PC-9 (cell line): ENCODE measurements around the gene TCEANC2. TPM values are rescaled to one million over a fixed set of nuclear protein-coding genes. Genes with fewer than 3 reads are reported as not detected.

Experiments
- BruUV-seq: library from RNA; stranded (reverse); fragments of 400-500 nt; replicated peaks from 2 replicates; lab custom pipeline; 2021; lab: Mats Ljungman, UMichigan
- CTCF ChIA-PET: fragments of 300-600 bp; sonication (Branson Sonifier 250); formaldehyde crosslinking; loops from one replicate; lab custom pipeline; 2022; ENCODE audit warnings: antibody characterized with exemption; lab: Charles Lee
- POLR2A ChIA-PET: fragments of 300-600 bp; sonication (Branson Sonifier 250); formaldehyde crosslinking; loops from one replicate; lab custom pipeline; 2022; ENCODE audit warnings: antibody characterized with exemption; ENCODE audit not compliant: unreplicated experiment; lab: Charles Lee
- DNase-seq, 2 experiments: peaks; one replicate each; pipeline versions ENCODE4 v3.0.0 to v3.0.0-alpha.2; 2015 to 2022; ENCODE audit warnings: mixed read lengths in 1 of 2
- H2AFZ ChIP-seq: fragments of 200-600 bp; sonication (generic); 2 replicates; pipeline ENCODE4 v1.8.1; 2017; ENCODE audit warnings: antibody characterized with exemption
- H3F3A ChIP-seq: fragments of 200-600 bp; sonication (generic); 2 replicates; pipeline ENCODE4 v1.8.1; 2017; ENCODE audit warnings: antibody characterized with exemption, mild to moderate bottlenecking, low read depth; ENCODE audit not compliant: insufficient read depth
- H3K27ac ChIP-seq: fragments of 200-600 bp; sonication (generic); 2 replicates; pipeline ENCODE4 v1.6.1; 2016; ENCODE audit warnings: mixed run types
- H3K27me3 ChIP-seq: fragments of 200-600 bp; sonication (generic); 2 replicates; pipeline ENCODE4 v1.6.1; 2016; ENCODE audit warnings: low read depth, mixed run types; ENCODE audit not compliant: insufficient read depth
- H3K36me3 ChIP-seq: fragments of 200-600 bp; sonication (generic); 2 replicates; pipeline ENCODE4 v1.6.1; 2016; ENCODE audit warnings: low read depth, mixed run types
- H3K4me1 ChIP-seq: fragments of 200-600 bp; sonication (generic); replicated peaks from 2 replicates; pipeline ENCODE4 v1.6.1; 2016; ENCODE audit warnings: mixed run types; ENCODE audit not compliant: insufficient read depth
- H3K4me2 ChIP-seq: fragments of 200-600 bp; sonication (generic); 2 replicates; pipeline ENCODE4 v1.6.1; 2017; ENCODE audit warnings: mixed run types
- H3K4me3 ChIP-seq: fragments of 200-600 bp; sonication (generic); 2 replicates; pipeline ENCODE4 v1.6.1; 2016; ENCODE audit warnings: mixed run types
- H3K79me2 ChIP-seq: fragments of 200-600 bp; sonication (generic); 2 replicates; pipeline ENCODE4 v1.6.1; 2017; ENCODE audit warnings: low read depth, mixed run types
- H3K9me2 ChIP-seq: fragments of 200-600 bp; sonication (generic); 2 replicates; pipeline ENCODE4 v1.8.1; 2017; ENCODE audit warnings: mild to moderate bottlenecking; ENCODE audit not compliant: insufficient read depth
- H3K9me3 ChIP-seq: fragments of 200-600 bp; sonication (generic); 2 replicates; pipeline ENCODE4 v1.8.1; 2016; ENCODE audit warnings: low read depth; ENCODE audit not compliant: insufficient read depth
- H4K20me1 ChIP-seq: fragments of 200-600 bp; sonication (generic); 2 replicates; pipeline ENCODE4 v1.8.1; 2017; ENCODE audit not compliant: insufficient read depth
- EZH2 ChIP-seq: fragments of 200-600 bp; sonication (generic); IDR thresholded peaks from 2 replicates; pipeline ENCODE4 v1.8.0; 2017; ENCODE audit warnings: antibody characterized with exemption, low read depth
- intact Hi-C: fragments of 100-400 bp; cut with micrococcal nuclease; formaldehyde crosslinking; loops from one replicate; pipeline ENCODE4 v1.10.0; 2022; ENCODE audit not compliant: unreplicated experiment
- total RNA-seq: library from RNA; stranded (reverse); gene quantifications from 2 replicates; pipeline ENCODE4 v1.2.3, GENCODE V29; 2021
- TF ChIP-seq, protein P1 (sequence below): fragments of 200-600 bp; sonication (generic); conservative IDR thresholded peaks from 2 replicates; pipeline ENCODE4 v1.6.1; 2017; ENCODE audit warnings: mixed run types, antibody characterized with exemption, mild to moderate bottlenecking, moderate library complexity

Gene TCEANC2
- total RNA-seq, 1 experiment from 2014 or later: 11.5 TPM

- no TSS peak for BruUV-seq
- no peak overlapping the region for H2AFZ ChIP-seq
- ChIA-PET CTCF (no interaction called here), POLR2A (no interaction called here)
- intact Hi-C loops: no loop called here
- H3F3A ChIP-seq: no peaks in the 10 kb centered on the region
- H3K4me2 ChIP-seq: no peak overlapping the region
- no peaks in the 10 kb centered on the region for H3K27me3 ChIP-seq
- H3K36me3 ChIP-seq: no peaks in the 10 kb centered on the region
- H3K27ac ChIP-seq: no peak overlapping the region
- H3K9me2 ChIP-seq: no peaks in the 10 kb centered on the region
- no peaks in the 10 kb centered on the region for H4K20me1 ChIP-seq
- DNase-seq: no peak
- no peaks in the 10 kb centered on the region for H3K4me1 ChIP-seq
- H3K4me3 ChIP-seq: no peak overlapping the region
- no peaks in the 10 kb centered on the region for H3K79me2 ChIP-seq
- TF ChIP-seq EZH2: no peak
- TF ChIP-seq, protein P1, sequence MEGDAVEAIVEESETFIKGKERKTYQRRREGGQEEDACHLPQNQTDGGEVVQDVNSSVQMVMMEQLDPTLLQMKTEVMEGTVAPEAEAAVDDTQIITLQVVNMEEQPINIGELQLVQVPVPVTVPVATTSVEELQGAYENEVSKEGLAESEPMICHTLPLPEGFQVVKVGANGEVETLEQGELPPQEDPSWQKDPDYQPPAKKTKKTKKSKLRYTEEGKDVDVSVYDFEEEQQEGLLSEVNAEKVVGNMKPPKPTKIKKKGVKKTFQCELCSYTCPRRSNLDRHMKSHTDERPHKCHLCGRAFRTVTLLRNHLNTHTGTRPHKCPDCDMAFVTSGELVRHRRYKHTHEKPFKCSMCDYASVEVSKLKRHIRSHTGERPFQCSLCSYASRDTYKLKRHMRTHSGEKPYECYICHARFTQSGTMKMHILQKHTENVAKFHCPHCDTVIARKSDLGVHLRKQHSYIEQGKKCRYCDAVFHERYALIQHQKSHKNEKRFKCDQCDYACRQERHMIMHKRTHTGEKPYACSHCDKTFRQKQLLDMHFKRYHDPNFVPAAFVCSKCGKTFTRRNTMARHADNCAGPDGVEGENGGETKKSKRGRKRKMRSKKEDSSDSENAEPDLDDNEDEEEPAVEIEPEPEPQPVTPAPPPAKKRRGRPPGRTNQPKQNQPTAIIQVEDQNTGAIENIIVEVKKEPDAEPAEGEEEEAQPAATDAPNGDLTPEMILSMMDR: no peak
- H3K9me3 ChIP-seq: no peaks in the 10 kb centered on the region
Measured at GRCh38 chr1:54149734-54150133, 96.3 kb downstream of the TCEANC2 start.

DNA sequence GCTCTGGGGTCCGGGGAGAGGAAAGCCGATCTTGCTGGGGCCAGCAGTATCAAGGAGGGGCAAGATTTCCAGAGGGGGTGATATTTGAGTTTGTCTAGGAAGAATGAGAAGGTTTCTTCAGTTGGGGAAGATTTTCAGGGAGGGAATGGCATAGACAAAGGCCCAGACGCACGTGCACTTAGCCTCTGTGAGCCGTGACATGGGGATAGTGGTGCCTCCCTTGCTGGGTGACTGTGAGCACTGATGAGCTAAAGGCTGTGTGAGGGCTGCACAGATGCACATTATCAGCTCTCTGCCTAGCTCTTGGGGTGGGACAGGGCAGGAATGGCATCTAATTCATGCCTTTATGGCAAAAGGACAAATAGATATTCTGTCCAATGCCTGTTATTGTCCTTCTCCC, 97.6 kb downstream of the TCEANC2 start:
- no TSS peak for BruUV-seq
- Histone ChIP-seq H3F3A (no peaks in the 10 kb centered on the region), H3K36me3 (no peaks in the 10 kb centered on the region), H4K20me1 (no peaks in the 10 kb centered on the region), H3K9me3 (no peaks in the 10 kb centered on the region), H3K9me2 (no peaks in the 10 kb centered on the region), H3K27ac (no peak overlapping the region), H3K79me2 (no peaks in the 10 kb centered on the region), H2AFZ (no peak overlapping the region), H3K4me3 (no peak overlapping the region), H3K4me2 (no peak overlapping the region), H3K27me3 (no peaks in the 10 kb centered on the region), H3K4me1 (no peaks in the 10 kb centered on the region)
- intact Hi-C loops: no loop called here
- DNase-seq: no peak
- CTCF ChIA-PET: no interaction called here
- POLR2A ChIA-PET: no interaction called here
- TF ChIP-seq EZH2: no peak
- TF ChIP-seq, protein P1: no peak

DNA sequence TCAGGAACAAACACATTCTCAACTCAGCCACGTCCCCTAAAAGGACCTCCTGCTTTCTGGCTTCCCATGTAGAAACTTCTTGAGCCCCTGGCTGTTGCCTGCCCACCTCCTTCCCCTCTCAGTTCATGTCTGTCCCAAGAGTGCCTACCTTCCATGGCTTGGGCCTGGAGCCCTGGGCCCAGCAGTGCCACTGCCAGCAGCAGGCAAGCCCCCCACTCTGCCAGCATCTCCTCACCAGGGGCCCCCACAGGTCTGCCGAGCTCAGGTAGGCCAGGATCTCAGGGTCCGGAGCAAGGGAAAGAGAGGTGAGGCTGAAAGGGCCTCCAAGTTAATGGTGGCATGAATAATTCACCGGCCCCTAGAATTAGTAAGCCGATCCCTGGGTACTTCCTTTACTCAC, 99.3 kb downstream of the TCEANC2 start, which contains the start of gene CDCP2:
CDCP2 (minus strand) TSS at position 305 of the 400 bp plus-strand sequence; CDS start at position 227, 78 bp downstream.
- Histone ChIP-seq H3K9me3 (no peaks in the 10 kb centered on the region), H2AFZ (no peak within 1 kb of the TSS), H3K79me2 (no peaks in the 10 kb centered on the region), H4K20me1 (no peaks in the 10 kb centered on the region), H3K4me3 (no peak within 1 kb of the TSS), H3K36me3 (no peaks in the 10 kb centered on the region), H3F3A (no peaks in the 10 kb centered on the region), H3K9me2 (no peaks in the 10 kb centered on the region), H3K27ac (no peak within 1 kb of the TSS), H3K27me3 (no peaks in the 10 kb centered on the region), H3K4me1 (peaks cover 2% of the 10 kb centered on the region; the same call in 1 of the 2 replicates), H3K4me2 (no peak within 1 kb of the TSS)
- TF ChIP-seq EZH2: no peak
- TF ChIP-seq, protein P1: no peak
- POLR2A ChIA-PET: no interaction called here
- CTCF ChIA-PET: no interaction called here
- no peak for DNase-seq
- no TSS peak for BruUV-seq
- intact Hi-C loops: no loop called here
